ENCODE measurements around the gene PLXNC1. TPM values are rescaled to one million over a fixed set of nuclear protein-coding genes. Genes with fewer than 3 reads are reported as not detected.

The PLXNC1 gene
- total RNA-seq, 1 donor from 2014 or later = 7.2 TPM

- no peak for DNase-seq (ENCODE audit: low spot score)
- peak overlapping the region; percentile 44 for H3K27ac Mint-ChIP-seq
- H3K9me3 Mint-ChIP-seq = peaks cover 17% of the 10 kb centered on the region
- peaks cover 35% of the 10 kb centered on the region for H3K4me1 Mint-ChIP-seq (ENCODE audit: low read depth)
- intact Hi-C loops (cut with micrococcal nuclease) = loop anchor here (1.0 to 5.0 kb wide), 4 partner anchors 21 to 179 kb away; partner anchors contain the start of genes CEP83 and PLXNC1
- no peaks in the 10 kb centered on the region for H3K27me3 Mint-ChIP-seq (ENCODE audit: low read depth)
- no peak overlapping the region for H3K4me3 Mint-ChIP-seq (ENCODE audit: low read depth)
- peaks cover 87% of the 10 kb centered on the region for H3K36me3 Mint-ChIP-seq (ENCODE audit: low read depth)
Observed at GRCh38 chr12:94326234-94326633, 177.9 kb downstream of the PLXNC1 start.

- intact Hi-C loops (cut with micrococcal nuclease) = loop anchor here (1.0 to 5.0 kb wide), 6 partner anchors 21 to 179 kb away; partner anchors contain the start of genes CEP83 and PLXNC1
- H3K4me1 Mint-ChIP-seq (ENCODE audit: low read depth) = peaks cover 35% of the 10 kb centered on the region
- H3K4me3 Mint-ChIP-seq (ENCODE audit: low read depth) = no peak overlapping the region
- H3K36me3 Mint-ChIP-seq (ENCODE audit: low read depth) = peaks cover 86% of the 10 kb centered on the region
- no peak for DNase-seq (ENCODE audit: low spot score)
- no peaks in the 10 kb centered on the region for H3K27me3 Mint-ChIP-seq (ENCODE audit: low read depth)
- peak overlapping the region; percentile 44 for H3K27ac Mint-ChIP-seq
- peaks cover 12% of the 10 kb centered on the region for H3K9me3 Mint-ChIP-seq
Observed at GRCh38 chr12:94326727-94327126, 178.3 kb downstream of the PLXNC1 start.

DNA sequence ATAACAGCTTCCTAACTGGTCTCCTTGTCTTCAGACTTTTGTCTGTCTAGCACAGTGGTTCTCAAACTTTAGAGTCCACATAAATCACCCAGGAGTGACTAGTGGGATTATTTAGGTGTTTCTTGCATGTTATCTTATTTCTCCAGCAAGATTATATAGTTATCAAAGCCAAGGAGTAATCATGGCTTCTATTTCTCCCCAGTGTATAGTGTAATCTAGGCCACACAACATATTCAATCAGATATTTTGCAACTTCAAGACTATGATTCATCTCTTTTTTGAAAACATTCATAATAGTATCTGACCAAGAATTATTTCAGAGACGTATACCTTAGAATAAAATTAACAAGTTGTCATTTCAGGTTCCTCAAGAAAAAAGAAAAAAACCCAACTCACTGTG is 179.4 kb downstream of the PLXNC1 start:
- Mint-ChIP-seq H3K9me3 (peaks cover 11% of the 10 kb centered on the region), H3K27ac (peak overlapping the region; percentile 20), H3K4me3 (ENCODE audit: low read depth) (no peak overlapping the region), H3K27me3 (ENCODE audit: low read depth) (no peaks in the 10 kb centered on the region), H3K4me1 (ENCODE audit: low read depth) (peaks cover 35% of the 10 kb centered on the region), H3K36me3 (ENCODE audit: low read depth) (peaks cover 78% of the 10 kb centered on the region)
- DNase-seq (ENCODE audit: low spot score) = no peak
- intact Hi-C loops (cut with micrococcal nuclease) = loop anchor here (1.0 to 5.0 kb wide), 5 partner anchors 44 to 205 kb away; partner anchors contain the start of genes CEP83 and PLXNC1

DNA sequence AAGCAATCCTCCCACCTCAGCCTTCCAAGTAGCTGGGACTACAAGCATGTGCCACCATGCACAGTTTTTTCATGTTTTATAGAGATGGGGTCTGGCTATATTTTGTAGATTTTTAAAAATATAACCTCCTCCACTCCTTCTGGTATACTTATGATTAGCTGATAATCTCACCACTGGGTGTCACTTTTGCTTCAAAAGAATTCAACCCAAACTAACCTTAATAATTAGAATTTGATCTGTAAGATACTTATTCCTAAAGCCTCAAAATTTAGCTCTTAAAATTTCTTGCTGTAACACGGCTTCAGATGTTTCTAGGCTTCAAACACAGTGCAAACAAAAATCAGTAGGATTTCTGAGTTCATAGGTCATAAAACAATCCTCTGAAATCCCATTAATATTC is 181.0 kb downstream of the PLXNC1 start:
- Mint-ChIP-seq H3K4me1 (ENCODE audit: low read depth) (peaks cover 36% of the 10 kb centered on the region), H3K36me3 (ENCODE audit: low read depth) (peaks cover 75% of the 10 kb centered on the region), H3K4me3 (ENCODE audit: low read depth) (no peak overlapping the region), H3K27me3 (ENCODE audit: low read depth) (no peaks in the 10 kb centered on the region), H3K27ac (no peak overlapping the region), H3K9me3 (peaks cover 5% of the 10 kb centered on the region)
- no peak for DNase-seq (ENCODE audit: low spot score)
- intact Hi-C loops (cut with micrococcal nuclease) = loop anchor here (2.0 to 5.0 kb wide), 2 partner anchors 182 to 203 kb away; partner anchors contain the start of gene PLXNC1

GRCh38 chr12:94333396-94333795 is 185.0 kb downstream of the PLXNC1 start:
- DNase-seq (ENCODE audit: low spot score) = no peak
- no peaks in the 10 kb centered on the region for H3K27me3 Mint-ChIP-seq (ENCODE audit: low read depth)
- H3K4me3 Mint-ChIP-seq (ENCODE audit: low read depth) = no peak overlapping the region
- no peak overlapping the region for H3K27ac Mint-ChIP-seq
- intact Hi-C loops (cut with micrococcal nuclease) = no loop called here
- H3K36me3 Mint-ChIP-seq (ENCODE audit: low read depth) = peaks cover 53% of the 10 kb centered on the region
- H3K9me3 Mint-ChIP-seq = no peaks in the 10 kb centered on the region
- peaks cover 7% of the 10 kb centered on the region for H3K4me1 Mint-ChIP-seq (ENCODE audit: low read depth)

GRCh38 chr12:94336211-94336925 is 188.0 kb downstream of the PLXNC1 start:
- H3K4me1 Mint-ChIP-seq (ENCODE audit: low read depth) = peaks cover 1% of the 10 kb centered on the region
- peaks cover 38% of the 10 kb centered on the region for H3K36me3 Mint-ChIP-seq (ENCODE audit: low read depth)
- no peak overlapping the region for H3K27ac Mint-ChIP-seq
- H3K27me3 Mint-ChIP-seq (ENCODE audit: low read depth) = no peaks in the 10 kb centered on the region
- H3K9me3 Mint-ChIP-seq = peaks cover 5% of the 10 kb centered on the region
- intact Hi-C loops (cut with micrococcal nuclease) = no loop called here
- no peak overlapping the region for H3K4me3 Mint-ChIP-seq (ENCODE audit: low read depth)
- DNase-seq (ENCODE audit: low spot score) = no peak

DNA sequence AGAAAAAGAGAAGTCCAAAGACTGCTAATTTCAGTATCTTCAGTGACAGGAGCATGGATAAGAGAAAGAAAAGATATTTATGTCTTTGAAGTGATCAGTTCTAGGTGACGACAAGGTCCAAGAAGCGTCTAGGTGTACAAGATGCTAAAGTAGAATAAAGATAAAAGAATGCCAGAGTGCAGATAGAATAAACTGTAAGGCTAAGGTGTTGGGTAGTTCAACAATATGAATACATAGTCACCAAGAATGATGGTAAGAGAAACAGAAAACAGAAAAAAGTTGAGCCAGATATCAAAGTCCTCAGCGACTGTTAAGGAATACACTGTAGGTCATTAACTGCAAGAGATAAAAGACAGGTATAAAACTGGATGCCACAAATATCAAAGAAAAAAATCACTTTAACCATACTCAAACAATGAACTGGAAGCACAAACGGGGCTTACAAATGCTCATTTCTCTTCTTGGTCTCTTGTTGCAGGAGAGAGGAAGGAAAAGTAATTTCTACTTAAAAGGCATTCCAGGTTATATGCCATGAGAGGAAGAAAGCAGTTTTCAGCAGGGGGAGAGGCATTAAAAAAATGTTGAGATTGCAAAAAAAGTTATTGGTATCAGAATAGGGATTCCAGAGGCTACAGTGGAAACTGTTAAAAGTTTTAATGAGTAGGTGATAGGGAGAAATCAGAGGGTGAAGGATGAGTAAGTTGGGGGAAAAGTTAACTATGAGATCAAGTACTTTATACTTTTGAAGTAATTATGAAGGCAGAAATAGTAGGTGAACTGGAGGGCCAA is 189.8 kb downstream of the PLXNC1 start:
- no peaks in the 10 kb centered on the region for H3K27me3 Mint-ChIP-seq (ENCODE audit: low read depth)

GRCh38 chr12:94340573-94340972 is 192.2 kb downstream of the PLXNC1 start:
- no peak for DNase-seq (ENCODE audit: low spot score)
- no peaks in the 10 kb centered on the region for H3K27me3 Mint-ChIP-seq (ENCODE audit: low read depth)
- H3K27ac Mint-ChIP-seq = no peak overlapping the region
- H3K4me3 Mint-ChIP-seq (ENCODE audit: low read depth) = no peak overlapping the region
- no peaks in the 10 kb centered on the region for H3K4me1 Mint-ChIP-seq (ENCODE audit: low read depth)
- H3K36me3 Mint-ChIP-seq (ENCODE audit: low read depth) = peaks cover 53% of the 10 kb centered on the region
- peaks cover 10% of the 10 kb centered on the region for H3K9me3 Mint-ChIP-seq
- intact Hi-C loops (cut with micrococcal nuclease) = no loop called here

More for the DNA sequence above, 189.8 kb downstream of the PLXNC1 start:
- peaks cover 44% of the 10 kb centered on the region for H3K36me3 Mint-ChIP-seq (ENCODE audit: low read depth)
- H3K9me3 Mint-ChIP-seq = peaks cover 6% of the 10 kb centered on the region
- DNase-seq (ENCODE audit: low spot score) = no peak
- H3K4me3 Mint-ChIP-seq (ENCODE audit: low read depth) = no peak overlapping the region
- H3K27ac Mint-ChIP-seq = no peak overlapping the region
- intact Hi-C loops (cut with micrococcal nuclease) = no loop called here
- H3K4me1 Mint-ChIP-seq (ENCODE audit: low read depth) = peaks cover 1% of the 10 kb centered on the region

DNA sequence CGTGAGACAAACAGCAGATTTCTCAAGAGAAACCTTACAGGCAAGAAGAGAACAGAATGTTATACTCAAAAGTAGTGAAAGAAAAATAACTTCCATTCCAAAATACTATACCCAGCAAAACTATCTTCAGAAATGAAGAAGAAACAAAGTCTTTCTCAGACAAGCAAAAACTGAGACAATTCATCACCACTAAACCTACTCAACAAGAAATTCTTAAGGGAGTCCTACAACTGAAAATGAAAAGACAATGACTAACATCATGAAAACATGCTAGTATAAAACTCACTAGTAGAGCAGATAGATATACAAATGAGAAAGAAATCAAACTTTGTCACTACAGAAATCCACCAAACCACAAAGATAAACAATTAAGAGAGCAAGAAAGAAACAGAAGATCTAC is 204.8 kb downstream of the PLXNC1 start:
- H3K4me1 Mint-ChIP-seq (ENCODE audit: low read depth) = peaks cover 4% of the 10 kb centered on the region
- peaks cover 93% of the 10 kb centered on the region for H3K36me3 Mint-ChIP-seq (ENCODE audit: low read depth)
- H3K9me3 Mint-ChIP-seq = peaks cover 65% of the 10 kb centered on the region
- H3K27me3 Mint-ChIP-seq (ENCODE audit: low read depth) = no peaks in the 10 kb centered on the region
- DNase-seq (ENCODE audit: low spot score) = no peak
- intact Hi-C loops (cut with micrococcal nuclease) = no loop called here
- no peak overlapping the region for H3K4me3 Mint-ChIP-seq (ENCODE audit: low read depth)
- H3K27ac Mint-ChIP-seq = peak overlapping the region; percentile 26
